ENCODE data around the gene MDK. TPM values are rescaled to one million over a fixed set of nuclear protein-coding genes. Genes with fewer than 3 reads are reported as not detected.

The MDK gene
- total RNA-seq, 1 donor from 2014 or later, result 70.1 TPM

DNA sequence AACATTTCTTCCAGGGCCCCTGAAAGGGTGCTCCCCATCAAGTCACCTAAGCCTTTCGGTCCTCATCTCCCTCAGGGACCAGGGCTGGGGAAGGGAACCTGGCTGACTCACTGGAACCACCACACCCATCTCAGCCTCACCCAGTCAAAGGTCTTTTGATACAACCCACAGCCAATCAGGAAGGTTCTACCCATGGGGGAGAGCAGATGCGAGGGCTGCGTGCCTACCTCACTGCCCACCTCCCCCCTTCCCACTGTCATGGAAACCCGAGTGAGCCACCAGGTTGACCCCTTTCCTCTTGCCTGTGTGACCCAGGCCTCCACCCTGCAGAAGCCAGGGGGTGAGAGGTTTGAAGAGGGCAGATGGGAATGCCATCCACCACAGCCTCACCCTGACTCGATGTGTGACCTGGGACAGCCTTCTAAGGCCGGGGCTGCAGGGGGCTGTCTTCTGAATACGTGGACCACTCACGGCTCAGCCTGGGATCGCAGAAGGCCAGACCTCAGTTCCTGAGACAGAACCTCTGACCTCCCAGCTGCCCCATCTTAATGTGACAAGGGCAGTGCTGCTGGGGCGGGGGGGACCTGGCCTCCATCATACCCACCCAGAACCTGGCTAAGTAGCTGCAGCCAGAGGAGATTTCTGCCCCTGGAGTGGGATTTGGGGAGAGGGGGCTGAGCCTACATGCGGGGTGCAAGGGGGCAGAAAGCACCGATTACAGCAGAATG is 2.7 kb downstream of the MDK start:
- no peak for DNase-seq

GRCh38 chr11:46385169-46386004 is 3.9 kb downstream of the MDK start:
- no peak for DNase-seq

GRCh38 chr11:46386005-46386578 is 4.6 kb downstream of the MDK start:
- no peak for DNase-seq

DNA sequence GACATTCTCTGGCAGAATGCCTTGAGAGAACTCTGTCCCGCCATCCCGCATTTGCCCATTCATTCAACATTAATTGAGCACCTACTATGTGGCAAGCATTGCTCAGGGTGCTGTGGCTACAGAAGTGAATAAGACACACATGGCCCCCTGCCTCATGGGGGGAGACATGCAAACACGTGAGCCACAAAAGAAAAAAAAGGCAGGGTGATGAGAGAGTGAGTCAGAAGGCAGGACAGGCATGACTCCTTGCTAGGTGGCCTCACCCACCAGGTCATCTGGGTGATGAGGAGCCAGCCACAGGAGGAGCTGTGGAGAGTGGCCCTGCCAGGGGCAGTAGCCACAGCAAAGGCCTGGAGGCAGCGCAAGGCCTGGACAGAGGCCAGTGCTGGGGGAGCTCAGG is 5.2 kb downstream of the MDK start:
- no peak for DNase-seq

- no peak for DNase-seq
Observed at GRCh38 chr11:46387456-46387855, 6.0 kb downstream of the MDK start.

GRCh38 chr11:46387919-46388618 is 6.6 kb downstream of the MDK start:
- no peak for DNase-seq

GRCh38 chr11:46388619-46389449 is 7.4 kb downstream of the MDK start:
- DNase-seq, result no peak

GRCh38 chr11:46389450-46390330 is 8.2 kb downstream of the MDK start:
- no peak for DNase-seq

GRCh38 chr11:46390331-46391171 is 9.1 kb downstream of the MDK start:
- DNase-seq, result no peak

DNA sequence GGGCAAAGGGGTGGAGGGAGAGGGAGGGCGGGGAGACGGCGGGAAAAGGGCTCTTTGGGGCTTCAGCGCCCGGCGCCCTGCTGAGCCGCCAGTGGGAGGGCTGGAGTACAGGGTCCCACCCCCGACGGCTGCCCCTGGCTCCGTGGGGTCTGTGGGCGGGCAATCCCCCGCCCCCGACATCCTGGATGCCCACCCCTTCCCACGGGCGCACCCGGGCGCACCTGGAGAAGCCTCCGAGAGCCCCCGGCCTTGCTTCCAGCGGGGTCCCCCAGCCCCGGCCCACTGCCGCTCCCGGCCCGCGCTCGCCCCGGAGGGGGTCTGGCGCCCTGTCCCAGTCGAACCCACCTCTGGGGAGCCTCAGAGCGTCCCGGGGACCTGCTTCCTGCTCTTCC is 9.7 kb downstream of the MDK start:
- no peak for DNase-seq

DNA sequence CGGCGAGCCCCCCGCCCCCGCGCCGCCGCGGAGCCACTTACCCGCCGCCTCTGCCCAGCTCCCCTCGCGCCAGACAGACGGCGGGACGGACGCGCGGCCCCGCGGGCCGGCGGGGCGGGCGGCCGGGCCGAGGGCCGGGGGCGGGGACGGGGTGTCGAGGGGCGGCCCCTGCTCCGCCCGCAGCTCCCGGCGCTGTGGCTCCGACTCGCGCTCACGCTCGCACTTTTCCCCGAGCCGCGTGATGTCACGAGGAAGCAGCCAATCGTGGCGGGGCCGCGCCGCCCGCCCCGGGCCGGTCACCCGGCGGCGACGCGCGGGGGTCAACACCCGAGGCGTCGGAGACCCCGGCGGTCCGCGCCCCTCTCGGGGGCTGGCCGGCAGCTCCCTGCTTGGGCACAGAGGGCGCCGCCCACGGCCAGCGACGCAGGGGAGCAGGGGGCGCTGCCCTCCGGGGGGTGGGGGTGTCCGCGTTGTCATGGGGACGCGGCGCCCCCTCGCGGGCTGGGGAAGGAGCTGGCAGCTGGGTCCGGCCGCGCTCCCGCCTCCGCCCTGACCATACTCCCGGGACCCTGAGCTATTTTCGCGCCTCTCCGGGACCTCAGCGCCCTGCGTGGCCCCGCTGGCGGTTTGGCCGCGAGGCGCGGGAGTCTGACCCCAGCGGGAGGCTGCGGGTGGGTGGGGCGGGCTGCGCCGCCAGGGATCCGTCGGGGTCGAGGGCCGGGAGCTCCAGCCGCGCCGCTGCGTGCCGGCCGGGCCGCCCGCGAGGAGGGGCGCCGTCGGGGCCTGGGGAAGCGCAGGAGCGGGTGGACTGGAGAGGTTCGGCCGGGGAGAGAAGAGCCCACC is 10.3 kb downstream of the MDK start, which contains the start of gene CHRM4:
Gene CHRM4, minus strand, starts transcription at position 199 of the 843 bp plus-strand sequence. CDS start 5,219 bp downstream, outside the sequence.
- no peak for DNase-seq

DNA sequence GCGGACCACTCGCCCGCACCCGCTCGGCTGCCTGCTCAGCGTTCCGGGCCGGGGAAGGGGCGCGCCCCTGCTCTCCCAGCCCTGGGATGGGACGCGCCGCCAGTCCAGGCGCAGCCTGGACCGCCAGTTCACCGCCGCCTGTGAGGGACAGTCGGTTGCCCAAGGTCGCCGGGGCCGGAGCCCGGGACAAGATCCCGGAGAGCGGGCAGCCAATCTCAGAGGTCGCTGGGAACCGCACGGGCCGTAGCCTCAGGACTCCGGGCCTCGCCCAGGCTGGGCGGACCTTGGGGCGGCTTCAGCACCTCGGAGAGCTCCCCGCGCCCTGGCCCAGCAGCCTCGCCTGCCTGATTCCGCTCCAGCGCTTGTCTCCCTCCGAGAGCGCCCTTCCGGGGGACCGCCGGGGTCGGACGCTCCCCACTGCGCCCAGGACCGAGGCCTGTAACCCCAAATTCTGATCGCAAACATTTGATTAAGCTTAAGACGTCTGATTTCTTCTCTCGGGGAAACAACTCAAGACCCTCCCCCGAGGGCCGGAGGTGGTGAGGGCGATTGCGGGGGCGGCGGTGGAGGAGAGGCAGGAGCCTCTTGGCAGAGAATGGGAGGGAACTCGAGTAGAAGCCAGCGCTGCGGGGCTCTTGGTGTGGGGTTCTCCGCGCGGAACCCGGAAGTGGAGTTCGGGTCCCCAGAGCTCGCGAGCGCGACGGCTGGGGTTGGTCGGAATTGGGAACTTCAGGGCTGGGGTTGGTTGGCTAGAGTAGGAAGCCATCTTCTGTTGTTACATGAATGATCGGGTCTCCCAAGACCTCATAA is 11.2 kb downstream of the MDK start:
- peak; percentile 56 for DNase-seq

DNA sequence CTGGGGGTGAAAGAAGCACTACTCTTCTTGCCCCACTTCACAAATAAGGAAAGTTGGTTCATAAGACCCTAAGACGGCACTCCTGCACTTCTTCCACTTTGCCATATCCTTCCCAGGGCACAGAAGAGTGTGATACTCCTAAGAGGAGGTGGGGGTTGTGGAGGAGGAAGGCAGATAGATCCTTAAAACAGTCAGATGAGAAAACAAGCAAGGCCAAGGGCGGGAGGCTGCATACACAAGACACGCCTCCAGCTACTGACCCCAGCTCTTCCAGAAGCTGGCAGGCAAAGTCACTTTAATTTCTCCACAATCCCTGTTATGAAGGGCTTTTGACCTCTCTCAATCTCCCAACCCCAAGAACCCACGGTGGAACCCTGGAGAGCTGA is 11.8 kb downstream of the MDK start:
- DNase-seq, result no peak

DNA sequence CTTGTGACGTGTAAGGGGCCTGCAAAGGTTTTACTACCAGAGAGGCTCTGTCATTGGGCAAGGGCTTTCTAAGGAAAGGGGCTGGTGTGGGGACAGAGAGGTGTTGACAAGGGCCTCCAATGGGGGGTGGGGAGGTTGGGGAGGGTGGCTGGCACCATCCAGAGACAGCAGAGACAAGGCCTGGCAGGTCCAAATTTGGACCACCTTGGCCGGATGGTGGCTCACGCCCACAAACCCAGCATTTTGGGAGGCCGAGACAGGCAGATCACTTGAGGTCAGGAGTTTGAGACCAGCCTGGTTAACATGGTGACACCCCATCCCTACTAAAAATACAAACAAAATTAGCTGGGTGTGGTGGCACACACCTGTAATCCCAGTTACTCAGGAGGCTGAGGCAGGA is 12.3 kb downstream of the MDK start:
- no peak for DNase-seq

GRCh38 chr11:46397526-46397925 is 16.1 kb downstream of the MDK start:
- DNase-seq, result no peak

GRCh38 chr11:46402957-46403902 is 21.8 kb downstream of the MDK start:
- no peak for DNase-seq
